ENCODE results near the gene PRKCB.
"Not testable (repeated sequence)": the region's sequence is repeated elsewhere in the genome, so short reads cannot be mapped to it uniquely, and the experiment has no call there.

The PRKCB gene

GRCh38 chr16:24077966-24078365 is 242.2 kb downstream of the PRKCB start:
- no peak overlapping the region for H3K4me3 ChIP-seq (ENCODE audit: low read length)
- no peaks in the 10 kb centered on the region for H3K36me3 ChIP-seq (ENCODE audit: control insufficient read depth, insufficient read depth, low read length)
- H3K27me3 ChIP-seq (ENCODE audit: control insufficient read depth, insufficient read depth, low read length), result no peaks in the 10 kb centered on the region
- no peaks in the 10 kb centered on the region for H3K9me3 ChIP-seq (ENCODE audit: control insufficient read depth, low read length)
- no peak overlapping the region for H3K9ac ChIP-seq (ENCODE audit: low read length)
- H3K4me1 ChIP-seq (ENCODE audit: control insufficient read depth, insufficient read depth, low read length), result no peaks in the 10 kb centered on the region

- Histone ChIP-seq H3K4me3 (ENCODE audit: low read length) (no peak overlapping the region), H3K27me3 (ENCODE audit: control insufficient read depth, insufficient read depth, low read length) (no peaks in the 10 kb centered on the region), H3K36me3 (ENCODE audit: control insufficient read depth, insufficient read depth, low read length) (no peaks in the 10 kb centered on the region), H3K4me1 (ENCODE audit: control insufficient read depth, insufficient read depth, low read length) (no peaks in the 10 kb centered on the region), H3K9ac (ENCODE audit: low read length) (no peak overlapping the region), H3K9me3 (ENCODE audit: control insufficient read depth, low read length) (no peaks in the 10 kb centered on the region)
Observed at GRCh38 chr16:24085666-24086065, 249.9 kb downstream of the PRKCB start.

GRCh38 chr16:24087891-24088410 is 252.2 kb downstream of the PRKCB start:
- Histone ChIP-seq H3K4me3 (ENCODE audit: low read length) (no peak overlapping the region), H3K36me3 (ENCODE audit: control insufficient read depth, insufficient read depth, low read length) (no peaks in the 10 kb centered on the region), H3K4me1 (ENCODE audit: control insufficient read depth, insufficient read depth, low read length) (no peaks in the 10 kb centered on the region), H3K9me3 (ENCODE audit: control insufficient read depth, low read length) (no peaks in the 10 kb centered on the region), H3K27me3 (ENCODE audit: control insufficient read depth, insufficient read depth, low read length) (no peaks in the 10 kb centered on the region), H3K9ac (ENCODE audit: low read length) (no peak overlapping the region)

- H3K4me1 ChIP-seq (ENCODE audit: control insufficient read depth, insufficient read depth, low read length), result no peaks in the 10 kb centered on the region
- no peaks in the 10 kb centered on the region for H3K27me3 ChIP-seq (ENCODE audit: control insufficient read depth, insufficient read depth, low read length)
- no peak overlapping the region for H3K9ac ChIP-seq (ENCODE audit: low read length)
- no peaks in the 10 kb centered on the region for H3K36me3 ChIP-seq (ENCODE audit: control insufficient read depth, insufficient read depth, low read length)
- H3K4me3 ChIP-seq (ENCODE audit: low read length), result no peak overlapping the region
- no peaks in the 10 kb centered on the region for H3K9me3 ChIP-seq (ENCODE audit: control insufficient read depth, low read length)
Observed at GRCh38 chr16:24088767-24089166, 253.0 kb downstream of the PRKCB start.

- Histone ChIP-seq H3K36me3 (ENCODE audit: control insufficient read depth, insufficient read depth, low read length) (no peaks in the 10 kb centered on the region), H3K4me3 (ENCODE audit: low read length) (no peak overlapping the region), H3K4me1 (ENCODE audit: control insufficient read depth, insufficient read depth, low read length) (no peaks in the 10 kb centered on the region), H3K27me3 (ENCODE audit: control insufficient read depth, insufficient read depth, low read length) (no peaks in the 10 kb centered on the region), H3K9me3 (ENCODE audit: control insufficient read depth, low read length) (no peaks in the 10 kb centered on the region), H3K9ac (ENCODE audit: low read length) (no peak overlapping the region)
Observed at GRCh38 chr16:24091125-24091524, 255.3 kb downstream of the PRKCB start.

- Histone ChIP-seq H3K4me1 (ENCODE audit: control insufficient read depth, insufficient read depth, low read length) (no peaks in the 10 kb centered on the region), H3K4me3 (ENCODE audit: low read length) (no peak overlapping the region), H3K9me3 (ENCODE audit: control insufficient read depth, low read length) (no peaks in the 10 kb centered on the region), H3K27me3 (ENCODE audit: control insufficient read depth, insufficient read depth, low read length) (no peaks in the 10 kb centered on the region), H3K9ac (ENCODE audit: low read length) (no peak overlapping the region), H3K36me3 (ENCODE audit: control insufficient read depth, insufficient read depth, low read length) (no peaks in the 10 kb centered on the region)
Observed at GRCh38 chr16:24093049-24093448, 257.3 kb downstream of the PRKCB start.

GRCh38 chr16:24094660-24095059 is 258.9 kb downstream of the PRKCB start:
- H3K4me3 ChIP-seq (ENCODE audit: low read length), result no peak overlapping the region
- H3K9ac ChIP-seq (ENCODE audit: low read length), result no peak overlapping the region
- no peaks in the 10 kb centered on the region for H3K4me1 ChIP-seq (ENCODE audit: control insufficient read depth, insufficient read depth, low read length)
- no peaks in the 10 kb centered on the region for H3K9me3 ChIP-seq (ENCODE audit: control insufficient read depth, low read length)
- no peaks in the 10 kb centered on the region for H3K27me3 ChIP-seq (ENCODE audit: control insufficient read depth, insufficient read depth, low read length)
- H3K36me3 ChIP-seq (ENCODE audit: control insufficient read depth, insufficient read depth, low read length), result no peaks in the 10 kb centered on the region

- no peaks in the 10 kb centered on the region for H3K9me3 ChIP-seq (ENCODE audit: control insufficient read depth, low read length)
- no peaks in the 10 kb centered on the region for H3K4me1 ChIP-seq (ENCODE audit: control insufficient read depth, insufficient read depth, low read length)
- no peak overlapping the region for H3K4me3 ChIP-seq (ENCODE audit: low read length)
- no peak overlapping the region for H3K9ac ChIP-seq (ENCODE audit: low read length)
- H3K27me3 ChIP-seq (ENCODE audit: control insufficient read depth, insufficient read depth, low read length), result no peaks in the 10 kb centered on the region
- no peaks in the 10 kb centered on the region for H3K36me3 ChIP-seq (ENCODE audit: control insufficient read depth, insufficient read depth, low read length)
Observed at GRCh38 chr16:24098896-24099295, 263.1 kb downstream of the PRKCB start.

GRCh38 chr16:24101431-24101830 is 265.6 kb downstream of the PRKCB start:
- Histone ChIP-seq H3K36me3 (ENCODE audit: control insufficient read depth, insufficient read depth, low read length) (no peaks in the 10 kb centered on the region), H3K27me3 (ENCODE audit: control insufficient read depth, insufficient read depth, low read length) (no peaks in the 10 kb centered on the region), H3K4me1 (ENCODE audit: control insufficient read depth, insufficient read depth, low read length) (no peaks in the 10 kb centered on the region), H3K4me3 (ENCODE audit: low read length) (no peak overlapping the region), H3K9ac (ENCODE audit: low read length) (no peak overlapping the region), H3K9me3 (ENCODE audit: control insufficient read depth, low read length) (no peaks in the 10 kb centered on the region)

- Histone ChIP-seq H3K9me3 (ENCODE audit: control insufficient read depth, low read length) (no peaks in the 10 kb centered on the region), H3K9ac (ENCODE audit: low read length) (no peak overlapping the region), H3K36me3 (ENCODE audit: control insufficient read depth, insufficient read depth, low read length) (no peaks in the 10 kb centered on the region), H3K4me1 (ENCODE audit: control insufficient read depth, insufficient read depth, low read length) (no peaks in the 10 kb centered on the region), H3K4me3 (ENCODE audit: low read length) (no peak overlapping the region), H3K27me3 (ENCODE audit: control insufficient read depth, insufficient read depth, low read length) (no peaks in the 10 kb centered on the region)
Observed at GRCh38 chr16:24102209-24102660, 266.5 kb downstream of the PRKCB start.

GRCh38 chr16:24105471-24105870 is 269.7 kb downstream of the PRKCB start:
- not testable (repeated sequence) for H3K27me3 ChIP-seq (ENCODE audit: control insufficient read depth, insufficient read depth, low read length); H3K36me3 ChIP-seq (ENCODE audit: control insufficient read depth, insufficient read depth, low read length); H3K4me1 ChIP-seq (ENCODE audit: control insufficient read depth, insufficient read depth, low read length); H3K4me3 ChIP-seq (ENCODE audit: low read length); H3K9me3 ChIP-seq (ENCODE audit: control insufficient read depth, low read length); H3K9ac ChIP-seq (ENCODE audit: low read length)

GRCh38 chr16:24108090-24108489 is 272.3 kb downstream of the PRKCB start:
- H3K4me1 ChIP-seq (ENCODE audit: control insufficient read depth, insufficient read depth, low read length); H3K9ac ChIP-seq (ENCODE audit: low read length): not testable (repeated sequence)

GRCh38 chr16:24111724-24112302 is 276.0 kb downstream of the PRKCB start:
- H3K4me1 ChIP-seq (ENCODE audit: control insufficient read depth, insufficient read depth, low read length), result no peaks in the 10 kb centered on the region
- no peaks in the 10 kb centered on the region for H3K36me3 ChIP-seq (ENCODE audit: control insufficient read depth, insufficient read depth, low read length)
- H3K9ac ChIP-seq (ENCODE audit: low read length), result no peak overlapping the region
- H3K4me3 ChIP-seq (ENCODE audit: low read length), result no peak overlapping the region
- no peaks in the 10 kb centered on the region for H3K9me3 ChIP-seq (ENCODE audit: control insufficient read depth, low read length)
- H3K27me3 ChIP-seq (ENCODE audit: control insufficient read depth, insufficient read depth, low read length), result no peaks in the 10 kb centered on the region

More at GRCh38 chr16:24108090-24108489, 272.3 kb downstream of the PRKCB start:
- not testable (repeated sequence) for H3K4me3 ChIP-seq (ENCODE audit: low read length); H3K27me3 ChIP-seq (ENCODE audit: control insufficient read depth, insufficient read depth, low read length); H3K36me3 ChIP-seq (ENCODE audit: control insufficient read depth, insufficient read depth, low read length); H3K9me3 ChIP-seq (ENCODE audit: control insufficient read depth, low read length)
